HepG2 (cell line): ENCODE results near the gene TCF25.

Source experiments
- IKZF4 ChIP-seq: sonication (generic); formaldehyde crosslinking; IDR thresholded peaks from 2 replicates; pipeline ENCODE4 v1.5.1; 2020; ENCODE audit warnings: borderline replicate concordance, mild to moderate bottlenecking, low read depth, missing genetic modification reagents; ENCODE audit errors: not compliant biosample characterization
- MAFF ChIP-seq: IDR thresholded peaks from 2 replicates; pipeline ENCODE4 v1.6.1; 2011; ENCODE audit warnings: low read depth, low read length, improper control_type of control experiment
- PITX1 ChIP-seq: sonication (generic); formaldehyde crosslinking; IDR thresholded peaks from 2 replicates; pipeline ENCODE4 v1.5.1; 2020; ENCODE audit warnings: mild to moderate bottlenecking, missing genetic modification reagents
- RFX3 ChIP-seq: IDR thresholded peaks from 2 replicates; pipeline ENCODE4 v1.6.1; 2016; ENCODE audit warnings: missing biosample characterization, missing genetic modification reagents
- SIN3A ChIP-seq: IDR thresholded peaks from 2 replicates; pipeline ENCODE4 v1.6.1; 2011; ENCODE audit warnings: low read depth, mild to moderate bottlenecking, control low read depth, low read length, borderline replicate concordance
- TRIM24 ChIP-seq: sonication (generic); formaldehyde crosslinking; IDR thresholded peaks from 2 replicates; pipeline ENCODE4 v1.8.0; 2022; ENCODE audit warnings: mild to moderate bottlenecking, missing genetic modification reagents
- ZSCAN25 ChIP-seq: sonication (generic); formaldehyde crosslinking; IDR thresholded peaks from 2 replicates; pipeline ENCODE4 v1.8.0; 2022; ENCODE audit warnings: mild to moderate bottlenecking, missing genetic modification reagents
- TF ChIP-seq, protein P1 (sequence below): sonication (generic); formaldehyde crosslinking; IDR thresholded peaks from 2 replicates; pipeline ENCODE4 v1.5.0; 2020; ENCODE audit warnings: mild to moderate bottlenecking, missing genetic modification reagents, moderate library complexity

DNA sequence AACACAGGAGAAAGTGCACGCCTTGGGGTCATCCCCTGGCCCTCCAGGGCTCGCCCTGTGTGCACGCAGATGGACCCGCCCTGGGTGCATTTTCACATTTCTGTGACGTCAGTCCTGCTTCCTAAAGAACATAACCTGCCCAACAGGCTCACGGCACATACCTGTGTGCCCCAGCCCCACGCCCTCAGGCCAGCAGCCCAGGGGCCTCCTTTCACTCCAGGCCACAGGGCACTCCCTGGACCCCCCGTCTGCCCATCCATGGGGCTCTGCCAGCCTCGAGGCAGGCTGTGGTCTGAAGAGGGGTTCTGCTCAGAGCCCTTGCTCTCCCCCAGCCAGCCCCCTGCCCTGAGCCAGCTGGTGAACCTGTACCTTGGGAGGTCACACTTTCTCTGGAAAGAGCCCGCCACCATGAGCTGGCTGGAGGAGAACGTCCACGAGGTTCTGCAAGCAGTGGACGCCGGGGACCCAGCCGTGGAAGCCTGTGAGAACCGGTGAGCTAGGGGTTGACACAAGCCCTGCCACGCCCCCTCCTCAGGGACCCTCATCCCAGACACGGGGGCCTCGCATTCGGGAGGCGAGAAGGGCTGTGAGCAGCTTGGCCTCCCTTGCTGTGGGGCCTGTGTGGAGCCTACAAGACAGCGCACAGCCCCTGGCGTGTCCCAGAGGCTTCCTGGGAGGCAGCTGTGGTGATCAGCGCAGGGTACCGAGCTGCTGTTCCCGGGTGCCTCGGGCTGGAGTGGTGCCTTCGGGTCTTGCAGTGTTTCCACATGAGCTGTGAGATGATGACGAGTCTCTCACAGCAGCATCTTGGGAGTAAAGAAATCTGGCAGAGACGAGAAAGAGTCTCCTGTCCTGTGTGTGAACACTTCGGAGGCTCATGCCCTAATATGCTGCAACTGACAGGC, 31.5 kb downstream of the TCF25 start:
- no peak for TF ChIP-seq RFX3 (CRISPR knock-in tag)
- no peak for TF ChIP-seq SIN3A
- no peak for TF ChIP-seq TRIM24 (CRISPR knock-in tag)
- no peak for TF ChIP-seq ZSCAN25 (CRISPR knock-in tag)
- TF ChIP-seq PITX1 (CRISPR knock-in tag): no peak
- TF ChIP-seq, protein P1, sequence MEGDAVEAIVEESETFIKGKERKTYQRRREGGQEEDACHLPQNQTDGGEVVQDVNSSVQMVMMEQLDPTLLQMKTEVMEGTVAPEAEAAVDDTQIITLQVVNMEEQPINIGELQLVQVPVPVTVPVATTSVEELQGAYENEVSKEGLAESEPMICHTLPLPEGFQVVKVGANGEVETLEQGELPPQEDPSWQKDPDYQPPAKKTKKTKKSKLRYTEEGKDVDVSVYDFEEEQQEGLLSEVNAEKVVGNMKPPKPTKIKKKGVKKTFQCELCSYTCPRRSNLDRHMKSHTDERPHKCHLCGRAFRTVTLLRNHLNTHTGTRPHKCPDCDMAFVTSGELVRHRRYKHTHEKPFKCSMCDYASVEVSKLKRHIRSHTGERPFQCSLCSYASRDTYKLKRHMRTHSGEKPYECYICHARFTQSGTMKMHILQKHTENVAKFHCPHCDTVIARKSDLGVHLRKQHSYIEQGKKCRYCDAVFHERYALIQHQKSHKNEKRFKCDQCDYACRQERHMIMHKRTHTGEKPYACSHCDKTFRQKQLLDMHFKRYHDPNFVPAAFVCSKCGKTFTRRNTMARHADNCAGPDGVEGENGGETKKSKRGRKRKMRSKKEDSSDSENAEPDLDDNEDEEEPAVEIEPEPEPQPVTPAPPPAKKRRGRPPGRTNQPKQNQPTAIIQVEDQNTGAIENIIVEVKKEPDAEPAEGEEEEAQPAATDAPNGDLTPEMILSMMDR (CRISPR knock-in tag): no peak
- no peak for TF ChIP-seq MAFF
- TF ChIP-seq IKZF4: no peak
